GM12878 (cell line): ENCODE results near the gene SIGLEC5.

ENCODE experiments used
- CREB1 ChIP-seq: IDR thresholded peaks from 2 replicates; pipeline ENCODE4 v1.6.1; 2012; ENCODE audit warnings: low read depth, mild to moderate bottlenecking, inconsistent platforms
- REST ChIP-seq: IDR thresholded peaks from 2 replicates; pipeline ENCODE4 v1.6.1; 2012; ENCODE audit warnings: mild to moderate bottlenecking, low read depth, low read length
- TF ChIP-seq, protein P1 (sequence below), 3 experiments: IDR thresholded peaks in 2 of 3; conservative IDR thresholded peaks in 1 of 3; 2 replicates each; pipeline ENCODE4 v1.5.1; 2011; ENCODE audit warnings: low read depth in 3 of 3, low read length in 3 of 3, mild to moderate bottlenecking in 3 of 3, control low read depth in 2 of 3, moderate library complexity in 2 of 3, inconsistent platforms in 1 of 3, mixed read lengths in 1 of 3; ENCODE audit not compliant: control insufficient read depth in 2 of 3, insufficient read depth in 1 of 3; ENCODE audit errors: extremely low read depth in 1 of 3

DNA sequence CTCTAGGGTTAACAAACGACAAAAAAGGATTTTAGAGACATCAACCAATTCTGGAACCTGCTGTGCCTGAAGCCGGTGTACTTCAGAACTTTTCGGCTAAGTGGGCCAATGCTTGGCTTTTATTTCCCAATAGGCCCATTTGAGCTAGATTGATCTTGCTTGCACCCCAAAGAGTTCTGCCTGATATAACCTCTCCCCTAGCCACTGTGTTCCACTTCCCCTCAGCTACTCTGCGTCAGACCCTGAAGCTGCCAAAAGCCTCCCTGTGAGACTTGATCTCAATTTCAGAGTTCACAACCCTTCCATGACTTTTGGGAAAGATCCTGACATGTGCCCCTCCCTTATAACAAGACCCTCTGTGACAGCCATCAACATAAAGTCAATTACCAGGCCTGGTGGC lies 22.1 kb upstream of the SIGLEC5 start:
- TF ChIP-seq REST (no peak), CREB1 (no peak)
- TF ChIP-seq, protein P1, sequence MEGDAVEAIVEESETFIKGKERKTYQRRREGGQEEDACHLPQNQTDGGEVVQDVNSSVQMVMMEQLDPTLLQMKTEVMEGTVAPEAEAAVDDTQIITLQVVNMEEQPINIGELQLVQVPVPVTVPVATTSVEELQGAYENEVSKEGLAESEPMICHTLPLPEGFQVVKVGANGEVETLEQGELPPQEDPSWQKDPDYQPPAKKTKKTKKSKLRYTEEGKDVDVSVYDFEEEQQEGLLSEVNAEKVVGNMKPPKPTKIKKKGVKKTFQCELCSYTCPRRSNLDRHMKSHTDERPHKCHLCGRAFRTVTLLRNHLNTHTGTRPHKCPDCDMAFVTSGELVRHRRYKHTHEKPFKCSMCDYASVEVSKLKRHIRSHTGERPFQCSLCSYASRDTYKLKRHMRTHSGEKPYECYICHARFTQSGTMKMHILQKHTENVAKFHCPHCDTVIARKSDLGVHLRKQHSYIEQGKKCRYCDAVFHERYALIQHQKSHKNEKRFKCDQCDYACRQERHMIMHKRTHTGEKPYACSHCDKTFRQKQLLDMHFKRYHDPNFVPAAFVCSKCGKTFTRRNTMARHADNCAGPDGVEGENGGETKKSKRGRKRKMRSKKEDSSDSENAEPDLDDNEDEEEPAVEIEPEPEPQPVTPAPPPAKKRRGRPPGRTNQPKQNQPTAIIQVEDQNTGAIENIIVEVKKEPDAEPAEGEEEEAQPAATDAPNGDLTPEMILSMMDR (IDR thresholded peaks at IDR 0.05 in 2 of 3, conservative IDR thresholded peaks at IDR 0.05 in 1 of 3; ENCODE audit: control insufficient read depth in 2 of 3, extremely low read depth in 1 of 3, insufficient read depth in 1 of 3, low read depth in 3 of 3, low read length in 3 of 3), result no peak
